K562 (cell line): ENCODE data around the gene CARMIL1. TPM values are rescaled to one million over a fixed set of nuclear protein-coding genes. Genes with fewer than 3 reads are reported as not detected.

Experiments
- HNRNPUL1 ChIP-seq: fragments of 200-400 bp; formaldehyde crosslinking; IDR thresholded peaks from 2 replicates; pipeline ENCODE4 v1.6.1; 2017; ENCODE audit warnings: low read length
- NELFE ChIP-seq: IDR thresholded peaks from 2 replicates; pipeline ENCODE4 v1.6.1; 2011; ENCODE audit warnings: mild to moderate bottlenecking; ENCODE audit not compliant: insufficient read depth, insufficient read length
- NKRF ChIP-seq: fragments of 450-650 bp; IDR thresholded peaks from 2 replicates; pipeline ENCODE4 v1.6.1; 2016; ENCODE audit warnings: borderline replicate concordance
- ZNF212 ChIP-seq: fragments of 450-650 bp; formaldehyde crosslinking; IDR thresholded peaks from 2 replicates; pipeline ENCODE4 v1.4.0; 2020; ENCODE audit warnings: mild to moderate bottlenecking
- ZNF384 ChIP-seq: IDR thresholded peaks from 2 replicates; pipeline ENCODE4 v1.6.1; 2012; ENCODE audit warnings: low read depth, low read length, improper control_type of control experiment
- polyA plus RNA-seq, 8 experiments: library from polyadenylated mRNA; depleted of rRNA in 4 of 8; stranded (reverse) in 5 of 8; unstranded in 3 of 8; fragments of >200 nt; fragmentation: Nextera tagmentation in 2 of 8; fragmentation: Illumina TruSeq in 1 of 8; extraction: Ambion mirVana in 2 of 8; extraction: Trizol in 1 of 8; gene quantifications; 2 replicates each; pipeline versions ENCODE4 v1.2.1 to v1.2.3, GENCODE V29; 2011 to 2014; ENCODE audit warnings: inconsistent platforms in 1 of 8, missing spikeins in 1 of 8
- small RNA-seq: library from RNA; depleted of rRNA; stranded (forward); fragments of <200 nt; gene quantifications from one replicate; pipeline ENCODE3, GENCODE V24; 2014
- total RNA-seq, 7 experiments: library from RNA; depleted of rRNA in 6 of 7; stranded (reverse); fragments of >200 nt in 6 of 7; fragmentation: Illumina TruSeq in 2 of 7; extraction: Trizol in 2 of 7; gene quantifications; 2 replicates each; pipeline versions ENCODE4 v1.2.1 to v1.2.3, GENCODE V29; 2011 to 2021; ENCODE audit warnings: low replicate concordance in 1 of 7
- TF ChIP-seq, protein P1 (sequence below): IDR thresholded peaks from 3 replicates; pipeline ENCODE4 v1.6.1; 2011; ENCODE audit warnings: borderline replicate concordance, mild to moderate bottlenecking; ENCODE audit not compliant: insufficient read length, insufficient read depth
- TF ChIP-seq, protein P2 (sequence below): fragments of 250-450 bp; sonication (Bioruptor Pico); IDR thresholded peaks from 2 replicates; pipeline ENCODE4 v1.4.0; 2020; ENCODE audit warnings: mild to moderate bottlenecking, moderate library complexity, borderline replicate concordance

The CARMIL1 gene
- total and polyA plus RNA-seq, 9 of the 15 experiments (the other 6 are each of a cell fraction or from before 2014, with no cell fraction given) = 0.04 to 0.32 (median 0.10) TPM; not detected in 1

DNA sequence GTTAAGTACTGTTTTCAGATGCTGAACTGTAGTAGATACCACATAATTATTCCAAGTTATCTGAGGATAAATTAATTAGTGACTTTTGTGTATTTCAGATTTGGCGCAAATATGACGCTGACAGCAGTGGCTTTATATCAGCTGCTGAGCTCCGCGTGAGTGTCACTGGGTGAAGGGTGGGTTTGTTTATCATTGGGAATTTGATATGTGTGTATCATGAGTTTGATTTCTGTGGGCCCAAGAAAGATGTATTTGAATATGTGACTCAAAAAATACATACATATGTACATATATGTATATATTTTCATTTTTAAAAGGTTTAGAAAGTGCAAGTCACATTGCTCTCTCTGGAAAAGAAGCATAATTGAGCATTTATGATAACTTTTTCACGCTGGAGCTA lies 390.2 kb downstream of the CARMIL1 start (continued):
- TF ChIP-seq ZNF212 (CRISPR knock-in tag) (no peak), HNRNPUL1 (no peak), NELFE (no peak), NKRF (no peak), ZNF384 (no peak)
- TF ChIP-seq, protein P1, sequence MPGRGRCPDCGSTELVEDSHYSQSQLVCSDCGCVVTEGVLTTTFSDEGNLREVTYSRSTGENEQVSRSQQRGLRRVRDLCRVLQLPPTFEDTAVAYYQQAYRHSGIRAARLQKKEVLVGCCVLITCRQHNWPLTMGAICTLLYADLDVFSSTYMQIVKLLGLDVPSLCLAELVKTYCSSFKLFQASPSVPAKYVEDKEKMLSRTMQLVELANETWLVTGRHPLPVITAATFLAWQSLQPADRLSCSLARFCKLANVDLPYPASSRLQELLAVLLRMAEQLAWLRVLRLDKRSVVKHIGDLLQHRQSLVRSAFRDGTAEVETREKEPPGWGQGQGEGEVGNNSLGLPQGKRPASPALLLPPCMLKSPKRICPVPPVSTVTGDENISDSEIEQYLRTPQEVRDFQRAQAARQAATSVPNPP = no peak
- TF ChIP-seq, protein P2, sequence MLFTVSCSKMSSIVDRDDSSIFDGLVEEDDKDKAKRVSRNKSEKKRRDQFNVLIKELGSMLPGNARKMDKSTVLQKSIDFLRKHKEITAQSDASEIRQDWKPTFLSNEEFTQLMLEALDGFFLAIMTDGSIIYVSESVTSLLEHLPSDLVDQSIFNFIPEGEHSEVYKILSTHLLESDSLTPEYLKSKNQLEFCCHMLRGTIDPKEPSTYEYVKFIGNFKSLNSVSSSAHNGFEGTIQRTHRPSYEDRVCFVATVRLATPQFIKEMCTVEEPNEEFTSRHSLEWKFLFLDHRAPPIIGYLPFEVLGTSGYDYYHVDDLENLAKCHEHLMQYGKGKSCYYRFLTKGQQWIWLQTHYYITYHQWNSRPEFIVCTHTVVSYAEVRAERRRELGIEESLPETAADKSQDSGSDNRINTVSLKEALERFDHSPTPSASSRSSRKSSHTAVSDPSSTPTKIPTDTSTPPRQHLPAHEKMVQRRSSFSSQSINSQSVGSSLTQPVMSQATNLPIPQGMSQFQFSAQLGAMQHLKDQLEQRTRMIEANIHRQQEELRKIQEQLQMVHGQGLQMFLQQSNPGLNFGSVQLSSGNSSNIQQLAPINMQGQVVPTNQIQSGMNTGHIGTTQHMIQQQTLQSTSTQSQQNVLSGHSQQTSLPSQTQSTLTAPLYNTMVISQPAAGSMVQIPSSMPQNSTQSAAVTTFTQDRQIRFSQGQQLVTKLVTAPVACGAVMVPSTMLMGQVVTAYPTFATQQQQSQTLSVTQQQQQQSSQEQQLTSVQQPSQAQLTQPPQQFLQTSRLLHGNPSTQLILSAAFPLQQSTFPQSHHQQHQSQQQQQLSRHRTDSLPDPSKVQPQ (CRISPR knock-in tag) = no peak

Small RNAs within 50 kb of the gene (small RNA-seq; reads per million reads assigned to genes)
- gene RF00019 (not detected), gene RNU6-987P (not detected)
